Mononuclear cell (primary cell): ENCODE data around the gene PAK6. TPM values are rescaled to one million over a fixed set of nuclear protein-coding genes. Genes with fewer than 3 reads are reported as not detected.

ENCODE experiments used
- H3K27me3 ChIP-seq: 2 replicates; pipeline ENCODE4 v1.6.0; 2011; ENCODE audit warnings: low read length, control low read depth; ENCODE audit not compliant: insufficient read depth
- H3K4me1 ChIP-seq: 2 replicates; pipeline ENCODE4 v1.5.1; 2011; ENCODE audit warnings: mild to moderate bottlenecking, low read length, control low read depth; ENCODE audit not compliant: insufficient read depth
- H3K4me3 ChIP-seq: 2 replicates; pipeline ENCODE4 v1.5.1; 2011; ENCODE audit warnings: mild to moderate bottlenecking, low read length, moderate library complexity
- H3K9me3 ChIP-seq: 2 replicates; pipeline ENCODE4 v1.5.1; 2011; ENCODE audit warnings: low read depth, mild to moderate bottlenecking, control low read depth, low read length
- total RNA-seq: library from RNA; depleted of rRNA; stranded (reverse); fragments of >200 nt; gene quantifications from one replicate; pipeline ENCODE4 v1.2.3, GENCODE V29; 2012

PAK6 gene
- 0.42 TPM for total RNA-seq

DNA sequence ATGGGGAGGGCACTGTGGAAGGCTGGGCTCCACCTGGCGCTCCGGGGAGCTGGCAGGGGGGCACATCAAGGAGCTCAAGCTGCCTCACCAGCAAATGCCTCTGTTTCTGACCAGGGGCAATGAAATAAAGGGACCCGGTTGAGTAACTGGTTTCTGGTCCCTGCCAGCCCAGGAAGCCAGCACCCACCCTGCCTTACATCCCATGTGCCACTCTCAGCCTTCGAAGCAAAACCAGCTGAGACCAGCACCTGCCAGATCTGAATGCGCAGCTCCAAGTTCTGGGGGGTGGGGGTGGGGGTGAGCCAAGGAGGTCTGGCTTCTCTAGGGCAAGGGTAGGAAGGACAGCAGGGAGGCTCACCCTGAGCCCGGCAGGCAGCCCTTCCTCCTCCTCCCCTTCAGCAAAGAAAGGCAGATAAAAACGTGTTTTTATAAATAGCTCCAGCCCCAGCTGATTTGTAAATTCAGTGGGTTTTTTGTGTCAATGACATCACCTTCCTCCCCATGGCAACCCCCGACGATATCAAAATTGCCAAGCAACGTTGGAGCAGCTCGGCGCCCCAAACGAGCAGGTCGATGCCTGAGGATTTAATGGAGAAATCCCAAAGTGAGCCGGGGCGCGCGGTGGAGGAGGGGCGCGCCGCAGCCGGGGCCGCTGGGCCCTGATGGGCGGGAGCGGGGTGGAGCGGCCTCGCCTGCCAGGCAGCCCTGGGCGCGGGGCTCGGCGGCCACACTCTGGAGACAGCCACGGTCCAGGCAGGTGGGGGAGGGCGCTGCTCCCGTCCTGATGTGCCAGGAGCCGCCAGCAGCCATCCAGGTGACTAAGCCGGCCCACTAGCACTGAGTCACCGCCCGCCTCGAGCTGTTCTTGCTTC lies at the start of gene PAK6:
Gene PAK6 (plus strand): TSS at position 532 of the 872 bp plus-strand sequence. CDS start 25,723 bp downstream, outside the sequence.
- Histone ChIP-seq H3K9me3 (no peaks in the 10 kb centered on the region), H3K4me1 (peaks cover 35% of the 10 kb centered on the region), H3K4me3 (no peak within 1 kb of the TSS), H3K27me3 (peaks cover 5% of the 10 kb centered on the region)

DNA sequence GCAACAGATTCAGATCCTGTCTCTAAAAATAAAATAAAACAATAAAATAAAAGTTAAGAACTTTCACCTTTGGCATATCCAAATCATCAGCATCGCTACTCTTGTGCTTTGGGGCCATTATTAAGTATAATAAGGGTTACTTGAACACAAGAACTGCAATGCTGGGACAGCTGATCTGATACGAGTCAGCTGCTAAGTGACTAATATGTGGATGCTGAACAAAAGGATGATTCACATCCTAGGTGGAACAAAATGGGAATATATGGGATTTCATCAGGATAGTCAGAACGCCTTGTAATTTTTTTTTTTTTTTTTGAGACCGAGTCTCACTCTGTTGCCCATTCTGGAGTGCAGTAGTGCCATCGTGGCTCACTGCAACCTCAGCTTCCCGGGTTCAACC lies 48.3 kb upstream of the PAK6 start:
- Histone ChIP-seq H3K27me3 (no peaks in the 10 kb centered on the region), H3K4me1 (no peaks in the 10 kb centered on the region), H3K9me3 (no peaks in the 10 kb centered on the region), H3K4me3 (no peak overlapping the region)

DNA sequence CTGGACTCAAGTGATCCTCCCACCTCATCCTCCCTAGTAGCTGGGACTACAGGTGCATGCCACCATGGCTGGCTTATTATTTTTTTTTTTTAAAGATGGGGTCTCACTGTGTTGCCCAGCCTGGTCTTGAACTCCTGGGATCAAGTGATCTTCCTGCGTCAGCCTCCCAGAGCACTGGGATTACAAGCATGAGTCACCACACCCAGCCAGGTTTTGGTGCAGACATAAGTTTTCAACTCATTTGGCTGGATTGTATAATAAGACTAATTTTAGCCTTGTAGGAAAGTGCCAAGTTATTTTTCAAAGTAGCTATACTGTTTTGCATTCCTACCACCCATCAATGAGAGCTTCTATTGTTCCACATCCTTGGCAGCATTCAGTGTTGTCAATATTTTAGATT lies 45.9 kb upstream of the PAK6 start:
- Histone ChIP-seq H3K4me3 (no peak overlapping the region), H3K27me3 (no peaks in the 10 kb centered on the region), H3K9me3 (no peaks in the 10 kb centered on the region), H3K4me1 (peaks cover 6% of the 10 kb centered on the region)

DNA sequence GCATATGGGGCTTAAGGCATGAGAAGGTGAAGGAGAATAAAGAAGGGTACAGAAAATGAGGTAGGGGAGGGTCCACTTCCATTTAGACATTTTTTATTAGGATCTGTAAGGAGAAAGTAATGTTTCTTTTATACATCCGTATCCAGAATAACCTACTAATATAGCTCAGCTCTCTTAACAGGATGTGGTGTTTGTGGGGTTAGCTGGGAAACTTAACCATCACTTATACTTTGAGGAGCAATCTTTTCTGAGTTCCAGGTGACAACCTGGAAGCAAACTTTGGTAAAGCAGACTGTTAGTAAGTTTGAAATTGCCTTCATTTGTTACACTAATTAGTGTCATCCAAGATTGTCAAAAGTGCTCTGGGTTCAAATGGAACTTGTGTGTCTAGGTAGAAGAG lies 41.4 kb upstream of the PAK6 start:
- Histone ChIP-seq H3K4me1 (peaks cover 8% of the 10 kb centered on the region), H3K4me3 (no peak overlapping the region), H3K9me3 (no peaks in the 10 kb centered on the region), H3K27me3 (no peaks in the 10 kb centered on the region)

DNA sequence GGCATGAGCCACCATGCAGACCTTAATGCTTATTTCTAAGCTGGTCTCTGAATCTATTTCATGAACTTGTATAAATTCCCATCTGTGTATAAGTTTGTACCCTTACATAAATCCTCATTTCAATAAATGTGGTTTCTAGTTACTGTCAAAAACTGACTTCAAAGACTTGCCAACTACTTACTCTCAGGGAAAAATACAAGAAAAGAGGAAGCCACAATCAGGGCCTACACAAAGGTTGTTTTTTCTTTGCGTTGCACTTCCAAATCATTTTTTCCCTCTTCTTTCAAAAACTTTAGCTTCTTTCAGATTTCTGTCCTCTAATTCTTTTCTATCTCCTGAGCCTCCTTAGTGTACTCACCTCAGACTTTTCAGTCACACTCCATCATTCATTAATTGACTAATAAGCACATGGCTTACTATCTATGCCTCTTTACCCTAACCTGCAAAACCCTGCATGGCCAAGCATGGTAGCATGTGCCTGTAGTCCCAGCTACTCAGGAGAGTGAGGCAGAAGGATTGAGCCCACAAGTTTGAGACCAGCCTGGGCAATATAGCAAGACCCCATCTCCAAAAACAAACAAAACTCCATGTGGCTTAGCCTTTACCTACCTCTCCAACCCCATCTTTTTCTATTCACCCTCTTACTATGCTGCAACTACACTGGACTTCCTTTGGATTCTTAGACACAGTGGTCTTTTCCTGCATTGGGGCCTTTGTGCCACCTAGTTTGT lies 40.3 kb upstream of the PAK6 start:
- no peaks in the 10 kb centered on the region for H3K9me3 ChIP-seq

DNA sequence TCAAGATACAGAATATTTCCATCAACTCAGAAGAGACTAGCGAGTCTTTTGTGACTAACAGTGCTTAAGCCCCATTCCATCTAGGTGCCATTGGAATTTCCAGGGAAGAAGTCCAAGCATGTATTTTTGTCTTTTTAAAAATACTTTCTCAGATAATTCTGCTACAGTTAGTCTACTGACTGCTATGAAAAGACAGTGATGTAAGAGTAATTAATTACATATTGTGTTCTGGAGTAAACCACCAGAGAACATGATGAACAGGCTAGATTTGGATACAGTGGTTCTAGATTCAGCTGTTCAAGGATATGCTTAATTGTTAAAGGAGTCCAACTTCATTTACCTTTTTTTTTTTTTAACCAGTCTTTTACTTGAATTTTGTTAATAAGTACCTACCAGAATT lies 34.8 kb upstream of the PAK6 start:
- Histone ChIP-seq H3K4me3 (no peak overlapping the region), H3K27me3 (no peaks in the 10 kb centered on the region), H3K4me1 (no peaks in the 10 kb centered on the region), H3K9me3 (no peaks in the 10 kb centered on the region)

More for the DNA sequence above, 40.3 kb upstream of the PAK6 start:
- peaks cover 8% of the 10 kb centered on the region for H3K4me1 ChIP-seq
- no peaks in the 10 kb centered on the region for H3K27me3 ChIP-seq
- no peak overlapping the region for H3K4me3 ChIP-seq

DNA sequence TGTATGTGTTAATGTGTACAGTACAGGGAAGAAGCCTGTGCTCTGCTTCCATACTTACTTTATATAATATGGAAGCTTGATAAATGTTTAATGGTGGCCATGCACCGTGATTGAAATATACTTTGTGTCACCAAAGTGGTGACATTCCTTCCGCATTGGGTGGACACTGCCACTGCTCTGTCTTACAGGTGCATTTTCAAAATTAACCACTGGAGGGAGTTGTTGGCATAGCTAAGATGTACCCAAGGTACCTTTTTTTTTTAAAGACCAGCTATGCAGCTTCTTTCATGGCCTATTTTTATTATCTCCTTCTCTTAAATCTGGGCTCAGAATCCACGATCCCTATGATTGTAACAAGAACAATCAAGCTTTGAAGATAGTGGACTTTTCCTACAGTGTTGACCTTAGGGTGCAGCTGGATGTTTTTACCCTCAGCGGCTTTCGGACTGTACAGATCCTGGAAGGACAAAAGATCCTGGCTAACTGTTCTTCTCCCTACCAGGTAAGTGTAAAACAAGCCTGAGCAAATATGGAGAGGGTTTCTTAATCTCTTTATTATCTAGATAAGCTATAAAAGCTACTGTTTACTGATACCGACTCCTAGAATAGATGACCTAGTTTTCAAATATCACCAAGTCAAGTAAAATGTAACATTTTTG lies 21.6 kb upstream of the PAK6 start:
- Histone ChIP-seq H3K4me1 (no peaks in the 10 kb centered on the region), H3K4me3 (no peak overlapping the region), H3K9me3 (no peaks in the 10 kb centered on the region), H3K27me3 (no peaks in the 10 kb centered on the region)

DNA sequence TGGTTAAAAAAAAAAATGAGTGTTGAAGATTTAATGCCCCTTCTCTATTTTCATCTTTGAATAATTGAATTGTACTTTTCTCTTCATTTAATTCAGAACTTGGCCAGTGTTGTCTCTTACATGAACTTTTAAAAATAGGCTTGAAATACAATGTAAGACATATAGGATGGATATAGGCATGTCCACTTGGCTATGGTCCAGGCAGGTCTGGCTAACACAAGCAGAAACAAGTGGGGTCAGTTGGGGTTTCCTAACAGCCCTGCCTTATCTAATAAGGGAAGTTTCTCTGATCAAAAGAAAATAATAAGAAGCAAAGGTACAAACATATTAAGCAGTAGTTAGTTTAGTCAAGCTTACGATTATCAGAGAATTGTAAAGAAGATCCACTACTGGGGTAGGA lies 19.1 kb upstream of the PAK6 start:
- Histone ChIP-seq H3K27me3 (no peaks in the 10 kb centered on the region), H3K4me1 (no peaks in the 10 kb centered on the region), H3K9me3 (no peaks in the 10 kb centered on the region), H3K4me3 (no peak overlapping the region)

DNA sequence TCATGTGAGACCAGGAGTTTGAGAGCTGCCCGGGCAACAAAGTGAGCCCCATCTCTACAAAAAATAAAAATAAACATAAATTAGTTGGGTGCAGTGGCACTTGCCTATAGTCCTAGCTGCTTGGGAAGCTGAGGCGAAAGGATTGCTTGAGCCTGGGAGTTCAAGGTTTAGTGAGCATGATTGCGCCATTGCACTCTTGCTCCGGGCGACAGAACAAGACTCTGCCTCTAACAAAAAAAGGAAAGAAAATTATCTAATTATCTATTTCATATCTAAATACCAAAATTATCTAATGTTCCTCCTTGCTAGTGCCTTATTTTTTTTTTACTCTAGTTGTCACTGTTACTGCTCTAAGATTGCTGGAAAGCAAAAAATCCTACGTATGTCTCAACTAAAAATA lies 16.7 kb upstream of the PAK6 start:
- H3K4me3 ChIP-seq, result no peak overlapping the region
- no peaks in the 10 kb centered on the region for H3K27me3 ChIP-seq
- no peaks in the 10 kb centered on the region for H3K9me3 ChIP-seq
- no peaks in the 10 kb centered on the region for H3K4me1 ChIP-seq

DNA sequence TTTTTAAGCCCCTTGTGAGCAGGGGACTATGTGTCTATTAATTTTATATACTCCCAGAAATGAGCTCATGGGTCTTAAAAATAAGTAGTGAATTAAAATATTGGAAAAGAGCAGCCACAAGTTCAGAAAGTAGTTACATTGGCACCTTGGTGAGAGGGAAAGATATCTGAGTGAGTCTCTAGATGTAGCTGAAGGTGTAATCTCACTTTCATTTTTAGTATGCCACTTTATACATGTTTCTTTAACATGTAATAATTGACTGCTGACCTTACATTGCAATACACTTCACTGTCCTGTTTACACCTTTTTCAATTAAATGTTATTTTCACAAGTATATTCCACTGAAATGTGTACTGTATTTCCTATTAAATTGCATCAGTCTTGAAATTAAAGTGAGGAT lies 12.1 kb upstream of the PAK6 start:
- no peaks in the 10 kb centered on the region for H3K27me3 ChIP-seq
- H3K9me3 ChIP-seq, result no peaks in the 10 kb centered on the region
- H3K4me1 ChIP-seq, result no peaks in the 10 kb centered on the region
- no peak overlapping the region for H3K4me3 ChIP-seq

DNA sequence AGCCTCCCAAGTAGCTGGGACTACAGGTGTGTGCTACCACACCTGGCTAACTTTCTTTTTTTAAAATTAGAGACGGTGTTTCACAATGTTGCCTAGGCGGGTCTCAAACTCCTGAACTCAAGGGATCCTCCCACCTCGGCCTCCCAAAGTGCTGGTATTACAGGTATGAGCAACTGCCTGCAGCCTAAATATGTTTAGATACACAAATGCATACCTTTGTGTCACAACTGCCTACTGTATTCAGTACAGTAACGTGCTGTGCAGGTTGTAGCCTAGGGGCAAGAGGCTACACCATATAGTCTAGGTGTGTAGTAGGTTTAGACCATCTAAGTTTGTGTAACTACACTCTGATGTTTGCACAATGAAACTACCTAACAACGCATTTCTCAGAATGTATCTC lies 9.5 kb upstream of the PAK6 start:
- H3K9me3 ChIP-seq, result no peaks in the 10 kb centered on the region
- H3K27me3 ChIP-seq, result no peaks in the 10 kb centered on the region
- H3K4me1 ChIP-seq, result peaks cover 17% of the 10 kb centered on the region
- no peak overlapping the region for H3K4me3 ChIP-seq

DNA sequence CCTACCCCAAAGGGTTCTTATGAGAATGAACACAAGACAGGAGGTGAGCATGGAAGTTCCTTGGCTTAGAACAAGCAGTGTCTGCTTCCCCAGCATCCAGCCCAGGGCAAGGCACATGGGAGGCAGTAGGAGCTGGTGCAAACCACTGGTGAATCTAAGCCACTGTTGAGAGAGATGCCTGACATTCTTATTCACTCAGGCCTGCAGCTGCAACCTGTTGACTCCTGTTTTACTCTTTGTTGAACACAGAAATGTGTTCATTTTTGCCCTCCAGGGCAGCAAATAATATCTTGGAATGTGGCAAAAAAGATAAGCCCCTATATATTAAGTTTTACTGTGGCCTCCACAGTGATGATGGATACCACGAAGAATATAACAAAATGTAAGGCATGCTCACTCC lies 8.9 kb upstream of the PAK6 start:
- H3K4me3 ChIP-seq, result no peak overlapping the region
- no peaks in the 10 kb centered on the region for H3K27me3 ChIP-seq
- no peaks in the 10 kb centered on the region for H3K9me3 ChIP-seq
- peaks cover 24% of the 10 kb centered on the region for H3K4me1 ChIP-seq

DNA sequence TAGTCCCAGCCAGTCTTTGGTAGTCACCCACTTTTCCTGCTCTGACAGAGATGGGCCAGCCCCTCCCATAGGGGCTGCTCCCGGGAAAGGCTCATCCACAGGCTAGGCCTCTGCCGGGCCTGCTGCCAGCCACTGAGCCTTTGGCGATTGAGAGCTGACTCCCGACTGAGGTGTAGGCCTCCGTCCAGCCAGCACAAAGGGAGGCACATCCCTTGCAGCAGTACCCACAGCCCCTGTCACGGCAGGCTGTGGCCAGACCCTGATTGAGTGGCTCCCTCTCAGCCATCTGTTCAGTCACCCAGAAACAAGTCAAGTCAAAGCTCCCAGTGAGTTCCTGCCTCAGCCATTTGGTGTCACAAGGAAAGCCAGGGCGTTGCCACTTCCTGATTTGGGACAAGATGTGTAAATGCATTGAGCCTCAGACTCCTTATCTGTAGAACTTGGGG lies 6.2 kb upstream of the PAK6 start:
- H3K4me3 ChIP-seq, result no peak overlapping the region
- no peaks in the 10 kb centered on the region for H3K27me3 ChIP-seq
- peaks cover 35% of the 10 kb centered on the region for H3K4me1 ChIP-seq
- H3K9me3 ChIP-seq, result no peaks in the 10 kb centered on the region

DNA sequence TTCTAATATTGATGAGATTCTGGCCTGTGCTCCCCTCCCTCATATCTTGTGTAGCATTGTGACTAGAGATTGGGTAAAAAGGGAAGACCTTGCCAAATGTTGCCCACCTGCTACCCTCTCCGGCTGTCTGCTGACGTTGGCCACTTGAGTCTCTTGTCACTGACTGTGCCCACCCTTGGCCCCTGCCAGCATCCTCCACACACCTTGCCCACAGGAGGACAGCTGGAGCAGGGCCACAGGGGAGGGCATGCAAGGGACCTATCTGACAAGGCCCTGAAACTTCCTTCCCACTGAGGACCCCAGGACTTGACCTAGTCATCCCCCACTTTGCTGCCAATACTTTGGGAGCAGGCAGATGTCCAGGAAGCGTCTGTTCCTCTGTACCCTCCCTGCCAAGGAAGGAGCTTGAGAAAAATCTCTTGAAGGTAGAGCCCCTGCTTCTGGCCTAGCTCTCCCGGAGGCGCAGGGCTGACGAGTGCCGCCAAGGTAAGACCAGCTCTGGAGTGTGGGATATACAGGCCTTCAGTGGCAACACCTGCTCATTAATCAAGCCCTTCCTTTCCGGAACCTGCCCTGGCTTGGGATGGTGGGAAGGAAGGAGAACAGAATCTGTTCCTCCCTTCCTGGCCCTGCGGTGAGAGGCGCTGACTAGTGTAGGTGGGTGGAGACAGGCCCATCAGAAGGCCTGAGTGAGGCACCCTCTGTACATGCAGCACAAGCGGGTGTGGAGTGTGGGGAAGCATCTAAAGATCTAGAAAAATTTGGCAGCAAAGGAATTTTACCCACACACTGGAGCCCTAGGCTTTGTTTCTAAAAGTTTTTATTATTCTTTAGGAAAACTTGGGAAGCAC lies 4.9 kb upstream of the PAK6 start:
- Histone ChIP-seq H3K27me3 (peaks cover 3% of the 10 kb centered on the region), H3K4me3 (no peak overlapping the region), H3K9me3 (no peaks in the 10 kb centered on the region), H3K4me1 (peaks cover 40% of the 10 kb centered on the region)
